Mesodermal cell (in vitro differentiated cells): ENCODE results near the gene GNG2.

Experiments
- H3K27ac ChIP-seq: 2 replicates; pipeline ENCODE4 v1.7.0; 2013; ENCODE audit warnings: mild to moderate bottlenecking, low read depth, low read length, moderate library complexity; ENCODE audit not compliant: severe bottlenecking
- H3K36me3 ChIP-seq: 2 replicates; pipeline ENCODE4 v1.7.1; 2013; ENCODE audit warnings: mild to moderate bottlenecking, low read length, moderate library complexity; ENCODE audit not compliant: control insufficient read depth, insufficient read depth
- H3K4me1 ChIP-seq: one replicate; pipeline ENCODE4 v1.7.1; 2013; ENCODE audit warnings: mild to moderate bottlenecking, low read length; ENCODE audit not compliant: insufficient read depth, control insufficient read depth, poor library complexity, severe bottlenecking
- H3K4me3 ChIP-seq: 2 replicates; pipeline ENCODE4 v1.7.0; 2013; ENCODE audit warnings: low read length, control low read depth, mild to moderate bottlenecking; ENCODE audit not compliant: insufficient read depth, poor library complexity, severe bottlenecking; ENCODE audit errors: extremely low read depth
- H3K9me3 ChIP-seq: 2 replicates; pipeline ENCODE4 v1.7.1; 2013; ENCODE audit warnings: mild to moderate bottlenecking, low read length, moderate library complexity; ENCODE audit not compliant: control insufficient read depth
- WGBS, 2 experiments: methylation state at CpG; one replicate each; pipeline ENCODE4 v1.1.5; 2013; ENCODE audit warnings: missing lambda C conversion rate in 2 of 2; ENCODE audit not compliant: insufficient coverage in 2 of 2; 5-methylcytosine and 5-hydroxymethylcytosine counted together

Gene GNG2

GRCh38 chr14:51834240-51834639, 26.2 kb upstream of the GNG2 start:
- no peak overlapping the region for H3K4me3 ChIP-seq
- H3K4me1 ChIP-seq = no peaks in the 10 kb centered on the region
- no peak overlapping the region for H3K27ac ChIP-seq
- H3K9me3 ChIP-seq = no peaks in the 10 kb centered on the region
- WGBS, 2 experiments = 83 to 85% methylated on average over 8 of the region's 8 CpGs
- H3K36me3 ChIP-seq = no peaks in the 10 kb centered on the region

- H3K4me3 ChIP-seq = no peak overlapping the region
- no peaks in the 10 kb centered on the region for H3K36me3 ChIP-seq
- H3K4me1 ChIP-seq = no peaks in the 10 kb centered on the region
- H3K27ac ChIP-seq = no peak overlapping the region
- H3K9me3 ChIP-seq = no peaks in the 10 kb centered on the region
These were observed 24.0 kb upstream of the GNG2 start for GRCh38 chr14:51836417-51836816.

GRCh38 chr14:51844081-51844881, 16.1 kb upstream of the GNG2 start:
- Histone ChIP-seq H3K4me3 (no peak overlapping the region), H3K9me3 (no peaks in the 10 kb centered on the region), H3K4me1 (peaks cover 17% of the 10 kb centered on the region), H3K36me3 (no peaks in the 10 kb centered on the region), H3K27ac (no peak overlapping the region)
- WGBS, 2 experiments = 86 to 97% methylated on average over 3 to 4 of the region's 6 CpGs

- 95 to 100% methylated on average over 2 of the region's 3 CpGs for whole genome bisulfite sequencing, 2 experiments
- H3K4me1 ChIP-seq = peaks cover 17% of the 10 kb centered on the region
- H3K4me3 ChIP-seq = no peak overlapping the region
- no peaks in the 10 kb centered on the region for H3K36me3 ChIP-seq
- H3K9me3 ChIP-seq = no peaks in the 10 kb centered on the region
- no peak overlapping the region for H3K27ac ChIP-seq
These were observed 14.6 kb upstream of the GNG2 start for GRCh38 chr14:51845811-51846210.

- Histone ChIP-seq H3K27ac (peak overlapping the region; percentile 92), H3K4me3 (peak overlapping the region; percentile 7), H3K4me1 (peaks cover 17% of the 10 kb centered on the region), H3K9me3 (no peaks in the 10 kb centered on the region), H3K36me3 (no peaks in the 10 kb centered on the region)
- WGBS, 2 experiments = 50 to 51% methylated on average over 3 to 10 of the region's 16 CpGs
These were observed 13.6 kb upstream of the GNG2 start for GRCh38 chr14:51846631-51847488.

- Histone ChIP-seq H3K4me1 (peaks cover 17% of the 10 kb centered on the region), H3K36me3 (no peaks in the 10 kb centered on the region), H3K4me3 (no peak overlapping the region), H3K27ac (peak overlapping the region; percentile 92), H3K9me3 (no peaks in the 10 kb centered on the region)
- WGBS, 2 experiments = 86 to 95% methylated on average over 1 to 3 of the region's 4 CpGs
These were observed 13.0 kb upstream of the GNG2 start for GRCh38 chr14:51847489-51847796.

GRCh38 chr14:51848120-51848519, 12.3 kb upstream of the GNG2 start:
- Histone ChIP-seq H3K9me3 (no peaks in the 10 kb centered on the region), H3K4me3 (no peak overlapping the region), H3K36me3 (no peaks in the 10 kb centered on the region), H3K4me1 (peaks cover 17% of the 10 kb centered on the region), H3K27ac (no peak overlapping the region)
- WGBS, 2 experiments = 87 to 100% methylated on average over 2 to 4 of the region's 4 CpGs

GRCh38 chr14:51849097-51849496, 11.3 kb upstream of the GNG2 start:
- Histone ChIP-seq H3K9me3 (no peaks in the 10 kb centered on the region), H3K4me1 (peaks cover 14% of the 10 kb centered on the region), H3K4me3 (no peak overlapping the region), H3K27ac (no peak overlapping the region), H3K36me3 (no peaks in the 10 kb centered on the region)
- 85 to 100% methylated on average over 2 of the region's 2 CpGs for WGBS, 2 experiments

- Histone ChIP-seq H3K4me1 (peaks cover 16% of the 10 kb centered on the region), H3K27ac (no peak overlapping the region), H3K36me3 (no peaks in the 10 kb centered on the region), H3K4me3 (no peak overlapping the region), H3K9me3 (no peaks in the 10 kb centered on the region)
- WGBS, 2 experiments = 86% methylated on average over 1 of the region's 1 CpG; no CpG with 5 or more reads in 1 of the 2 experiments
These were observed 9.8 kb upstream of the GNG2 start for GRCh38 chr14:51850651-51851050.

GRCh38 chr14:51852541-51852940, 7.9 kb upstream of the GNG2 start:
- Histone ChIP-seq H3K4me1 (peaks cover 7% of the 10 kb centered on the region), H3K4me3 (no peak overlapping the region)
- 86 to 100% methylated on average over 1 to 2 of the region's 4 CpGs for WGBS, 2 experiments

GRCh38 chr14:51855234-51855633, 5.2 kb upstream of the GNG2 start:
- Histone ChIP-seq H3K4me1 (peaks cover 21% of the 10 kb centered on the region), H3K9me3 (no peaks in the 10 kb centered on the region), H3K27ac (peak overlapping the region; percentile 55), H3K36me3 (no peaks in the 10 kb centered on the region), H3K4me3 (no peak overlapping the region)
- WGBS, 2 experiments = 100% methylated on average over 2 of the region's 3 CpGs; no CpG with 5 or more reads in 1 of the 2 experiments

More at GRCh38 chr14:51852541-51852940, 7.9 kb upstream of the GNG2 start:
- Histone ChIP-seq H3K36me3 (no peaks in the 10 kb centered on the region), H3K9me3 (no peaks in the 10 kb centered on the region), H3K27ac (no peak overlapping the region)
